ENCODE measurements around the gene TTLL13. TPM values are rescaled to one million over a fixed set of nuclear protein-coding genes. Genes with fewer than 3 reads are reported as not detected.

The TTLL13 gene
- total and polyA plus RNA-seq, 2 of the 8 experiments (the other 6 are each of a cell fraction or from before 2014, with no cell fraction given) = 0.03 TPM; not detected in 1

GRCh38 chr15:90228960-90229359, 20.4 kb upstream of the TTLL13 start (continued):
- TF ChIP-seq, protein P1, sequence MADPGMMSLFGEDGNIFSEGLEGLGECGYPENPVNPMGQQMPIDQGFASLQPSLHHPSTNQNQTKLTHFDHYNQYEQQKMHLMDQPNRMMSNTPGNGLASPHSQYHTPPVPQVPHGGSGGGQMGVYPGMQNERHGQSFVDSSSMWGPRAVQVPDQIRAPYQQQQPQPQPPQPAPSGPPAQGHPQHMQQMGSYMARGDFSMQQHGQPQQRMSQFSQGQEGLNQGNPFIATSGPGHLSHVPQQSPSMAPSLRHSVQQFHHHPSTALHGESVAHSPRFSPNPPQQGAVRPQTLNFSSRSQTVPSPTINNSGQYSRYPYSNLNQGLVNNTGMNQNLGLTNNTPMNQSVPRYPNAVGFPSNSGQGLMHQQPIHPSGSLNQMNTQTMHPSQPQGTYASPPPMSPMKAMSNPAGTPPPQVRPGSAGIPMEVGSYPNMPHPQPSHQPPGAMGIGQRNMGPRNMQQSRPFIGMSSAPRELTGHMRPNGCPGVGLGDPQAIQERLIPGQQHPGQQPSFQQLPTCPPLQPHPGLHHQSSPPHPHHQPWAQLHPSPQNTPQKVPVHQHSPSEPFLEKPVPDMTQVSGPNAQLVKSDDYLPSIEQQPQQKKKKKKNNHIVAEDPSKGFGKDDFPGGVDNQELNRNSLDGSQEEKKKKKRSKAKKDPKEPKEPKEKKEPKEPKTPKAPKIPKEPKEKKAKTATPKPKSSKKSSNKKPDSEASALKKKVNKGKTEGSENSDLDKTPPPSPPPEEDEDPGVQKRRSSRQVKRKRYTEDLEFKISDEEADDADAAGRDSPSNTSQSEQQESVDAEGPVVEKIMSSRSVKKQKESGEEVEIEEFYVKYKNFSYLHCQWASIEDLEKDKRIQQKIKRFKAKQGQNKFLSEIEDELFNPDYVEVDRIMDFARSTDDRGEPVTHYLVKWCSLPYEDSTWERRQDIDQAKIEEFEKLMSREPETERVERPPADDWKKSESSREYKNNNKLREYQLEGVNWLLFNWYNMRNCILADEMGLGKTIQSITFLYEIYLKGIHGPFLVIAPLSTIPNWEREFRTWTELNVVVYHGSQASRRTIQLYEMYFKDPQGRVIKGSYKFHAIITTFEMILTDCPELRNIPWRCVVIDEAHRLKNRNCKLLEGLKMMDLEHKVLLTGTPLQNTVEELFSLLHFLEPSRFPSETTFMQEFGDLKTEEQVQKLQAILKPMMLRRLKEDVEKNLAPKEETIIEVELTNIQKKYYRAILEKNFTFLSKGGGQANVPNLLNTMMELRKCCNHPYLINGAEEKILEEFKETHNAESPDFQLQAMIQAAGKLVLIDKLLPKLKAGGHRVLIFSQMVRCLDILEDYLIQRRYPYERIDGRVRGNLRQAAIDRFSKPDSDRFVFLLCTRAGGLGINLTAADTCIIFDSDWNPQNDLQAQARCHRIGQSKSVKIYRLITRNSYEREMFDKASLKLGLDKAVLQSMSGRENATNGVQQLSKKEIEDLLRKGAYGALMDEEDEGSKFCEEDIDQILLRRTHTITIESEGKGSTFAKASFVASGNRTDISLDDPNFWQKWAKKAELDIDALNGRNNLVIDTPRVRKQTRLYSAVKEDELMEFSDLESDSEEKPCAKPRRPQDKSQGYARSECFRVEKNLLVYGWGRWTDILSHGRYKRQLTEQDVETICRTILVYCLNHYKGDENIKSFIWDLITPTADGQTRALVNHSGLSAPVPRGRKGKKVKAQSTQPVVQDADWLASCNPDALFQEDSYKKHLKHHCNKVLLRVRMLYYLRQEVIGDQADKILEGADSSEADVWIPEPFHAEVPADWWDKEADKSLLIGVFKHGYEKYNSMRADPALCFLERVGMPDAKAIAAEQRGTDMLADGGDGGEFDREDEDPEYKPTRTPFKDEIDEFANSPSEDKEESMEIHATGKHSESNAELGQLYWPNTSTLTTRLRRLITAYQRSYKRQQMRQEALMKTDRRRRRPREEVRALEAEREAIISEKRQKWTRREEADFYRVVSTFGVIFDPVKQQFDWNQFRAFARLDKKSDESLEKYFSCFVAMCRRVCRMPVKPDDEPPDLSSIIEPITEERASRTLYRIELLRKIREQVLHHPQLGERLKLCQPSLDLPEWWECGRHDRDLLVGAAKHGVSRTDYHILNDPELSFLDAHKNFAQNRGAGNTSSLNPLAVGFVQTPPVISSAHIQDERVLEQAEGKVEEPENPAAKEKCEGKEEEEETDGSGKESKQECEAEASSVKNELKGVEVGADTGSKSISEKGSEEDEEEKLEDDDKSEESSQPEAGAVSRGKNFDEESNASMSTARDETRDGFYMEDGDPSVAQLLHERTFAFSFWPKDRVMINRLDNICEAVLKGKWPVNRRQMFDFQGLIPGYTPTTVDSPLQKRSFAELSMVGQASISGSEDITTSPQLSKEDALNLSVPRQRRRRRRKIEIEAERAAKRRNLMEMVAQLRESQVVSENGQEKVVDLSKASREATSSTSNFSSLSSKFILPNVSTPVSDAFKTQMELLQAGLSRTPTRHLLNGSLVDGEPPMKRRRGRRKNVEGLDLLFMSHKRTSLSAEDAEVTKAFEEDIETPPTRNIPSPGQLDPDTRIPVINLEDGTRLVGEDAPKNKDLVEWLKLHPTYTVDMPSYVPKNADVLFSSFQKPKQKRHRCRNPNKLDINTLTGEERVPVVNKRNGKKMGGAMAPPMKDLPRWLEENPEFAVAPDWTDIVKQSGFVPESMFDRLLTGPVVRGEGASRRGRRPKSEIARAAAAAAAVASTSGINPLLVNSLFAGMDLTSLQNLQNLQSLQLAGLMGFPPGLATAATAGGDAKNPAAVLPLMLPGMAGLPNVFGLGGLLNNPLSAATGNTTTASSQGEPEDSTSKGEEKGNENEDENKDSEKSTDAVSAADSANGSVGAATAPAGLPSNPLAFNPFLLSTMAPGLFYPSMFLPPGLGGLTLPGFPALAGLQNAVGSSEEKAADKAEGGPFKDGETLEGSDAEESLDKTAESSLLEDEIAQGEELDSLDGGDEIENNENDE (IDR thresholded peaks at IDR 0.05; ENCODE audit: insufficient replicate concordance, low read length) = no peak
- TF ChIP-seq KDM1A (IDR thresholded peaks at IDR 0.05; ENCODE audit: borderline replicate concordance, low read length) (no peak), POLR2AphosphoS5 (IDR thresholded peaks at IDR 0.05; ENCODE audit: low read depth, low read length) (no peak; the same call in 1 of the 2 replicates), KDM5A (IDR thresholded peaks at IDR 0.05; ENCODE audit: low read length) (no peak), USF2 (IDR thresholded peaks at IDR 0.05; ENCODE audit: low read length) (no peak), CBX5 (IDR thresholded peaks at IDR 0.05; ENCODE audit: low read depth, low read length) (no peak), SRF (IDR thresholded peaks at IDR 0.05; ENCODE audit: low read depth, low read length) (no peak), SP1 (IDR thresholded peaks at IDR 0.05; ENCODE audit: low read depth, low read length) (no peak), ASH2L (IDR thresholded peaks at IDR 0.05; ENCODE audit: low read length) (no peak)
